OCI-LY7 (cell line): ENCODE results near the gene ELN. TPM values are rescaled to one million over a fixed set of nuclear protein-coding genes. Genes with fewer than 3 reads are reported as not detected.

Experiments
- BruUV-seq: library from RNA; stranded (reverse); fragments of 400-500 nt; replicated peaks from 2 replicates; lab custom pipeline; 2021; lab: Mats Ljungman, UMichigan
- CTCF ChIA-PET: fragments of 300-600 bp; sonication (Branson Sonifier 250); formaldehyde crosslinking; loops from one replicate; lab custom pipeline; 2022; ENCODE audit warnings: antibody characterized with exemption; ENCODE audit not compliant: unreplicated experiment; lab: Charles Lee
- POLR2A ChIA-PET: fragments of 300-600 bp; sonication (Branson Sonifier 250); formaldehyde crosslinking; loops from one replicate; lab custom pipeline; 2022; ENCODE audit warnings: antibody characterized with exemption; lab: Charles Lee
- DNase-seq: peaks from one replicate; pipeline ENCODE4 v3.0.0-alpha.2; 2015; ENCODE audit warnings: low spot score
- H2AFZ ChIP-seq: fragments of 200-600 bp; sonication (generic), shearing (Covaris generic); 2 replicates; pipeline ENCODE4 v1.6.1; 2014; ENCODE audit warnings: mild to moderate bottlenecking, antibody characterized with exemption, low read length, moderate library complexity
- H3K27ac ChIP-seq: fragments of 200-600 bp; sonication (generic); 2 replicates; pipeline ENCODE4 v1.5.1; 2014; ENCODE audit warnings: mixed run types, low read depth, mild to moderate bottlenecking, moderate library complexity, low read length, inconsistent platforms; ENCODE audit not compliant: poor library complexity, severe bottlenecking
- H3K36me3 ChIP-seq: fragments of 200-600 bp; sonication (generic); 2 replicates; pipeline ENCODE4 v1.6.1; 2014; ENCODE audit warnings: mild to moderate bottlenecking, antibody characterized with exemption, low read length, moderate library complexity, mixed read lengths; ENCODE audit not compliant: insufficient read depth
- H3K4me1 ChIP-seq: fragments of 200-600 bp; sonication (generic); 2 replicates; pipeline ENCODE4 v1.5.1; 2014; ENCODE audit warnings: mild to moderate bottlenecking, low read length; ENCODE audit not compliant: insufficient read depth, poor library complexity, severe bottlenecking
- H3K4me2 ChIP-seq: fragments of 200-600 bp; sonication (generic); 2 replicates; pipeline ENCODE4 v1.6.1; 2014; ENCODE audit warnings: mild to moderate bottlenecking, low read length
- H3K4me3 ChIP-seq: fragments of 200-600 bp; sonication (generic); 2 replicates; pipeline ENCODE4 v1.5.1; 2014; ENCODE audit warnings: mild to moderate bottlenecking, low read depth, low read length; ENCODE audit not compliant: poor library complexity, severe bottlenecking
- H3K79me2 ChIP-seq: fragments of 200-600 bp; sonication (generic); 2 replicates; pipeline ENCODE4 v1.6.1; 2016; ENCODE audit warnings: low read depth, mild to moderate bottlenecking, low read length, moderate library complexity, mixed read lengths; ENCODE audit not compliant: insufficient read depth
- H3K9me2 ChIP-seq: fragments of 200-600 bp; sonication (generic); 2 replicates; pipeline ENCODE4 v1.6.1; 2016; ENCODE audit warnings: mild to moderate bottlenecking, low read length, mixed read lengths; ENCODE audit not compliant: insufficient read depth
- H3K9me3 ChIP-seq: fragments of 200-600 bp; sonication (generic); 2 replicates; pipeline ENCODE4 v1.6.1; 2014; ENCODE audit warnings: mild to moderate bottlenecking, mixed run types, low read length, mixed read lengths
- H4K20me1 ChIP-seq: fragments of 200-600 bp; sonication (generic); 2 replicates; pipeline ENCODE4 v1.6.1; 2014; ENCODE audit warnings: mild to moderate bottlenecking, antibody characterized with exemption, low read length, moderate library complexity, mixed read lengths; ENCODE audit not compliant: insufficient read depth
- EZH2phosphoT487 ChIP-seq: fragments of 200-600 bp; sonication (generic); IDR thresholded peaks from 2 replicates; pipeline ENCODE4 v1.6.1; 2018; ENCODE audit warnings: low read depth, borderline replicate concordance, mild to moderate bottlenecking, mixed run types, antibody characterized with exemption, low read length, moderate library complexity, mixed read lengths
- intact Hi-C: fragments of 100-400 bp; cut with micrococcal nuclease; formaldehyde crosslinking; loops from one replicate; pipeline ENCODE4 v1.10.0; 2022; ENCODE audit not compliant: unreplicated experiment
- total RNA-seq, 2 experiments: library from RNA; depleted of rRNA in 1 of 2; stranded (reverse); fragments of >200 nt in 1 of 2; shearing (Covaris generic) in 1 of 2; gene quantifications; 2 replicates each; pipeline ENCODE4 v1.2.3, GENCODE V29; 2014 to 2022
- TF ChIP-seq, protein P1 (sequence below): fragments of 200-600 bp; sonication (generic); conservative IDR thresholded peaks from 2 replicates; pipeline ENCODE4 v1.5.1; 2014; ENCODE audit warnings: mild to moderate bottlenecking, antibody characterized with exemption, low read length, moderate library complexity, mixed read lengths

ELN gene
- total RNA-seq, 2 experiments from 2014 or later: not detected

DNA sequence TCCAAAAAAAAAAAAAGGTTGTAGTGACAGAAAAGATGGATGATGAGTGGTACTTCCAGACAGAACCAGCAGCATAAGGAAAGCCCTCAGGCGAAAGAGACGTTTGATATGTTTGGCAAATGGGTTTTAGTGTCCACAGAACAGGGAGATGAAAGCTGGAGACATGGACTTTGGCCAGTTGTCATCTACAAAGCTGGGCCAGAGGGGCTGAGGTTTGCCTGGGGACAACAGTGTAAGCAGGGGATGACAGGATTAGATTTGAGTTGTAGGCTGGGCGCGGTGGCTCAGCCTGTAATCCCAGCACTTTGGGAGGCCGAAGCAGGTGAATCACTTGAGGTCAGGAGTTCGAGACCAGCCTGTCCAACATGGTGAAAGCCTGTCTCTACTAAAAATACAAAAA is 47.8 kb upstream of the ELN start:
- no peak for DNase-seq
- Histone ChIP-seq H3K4me3 (no peak overlapping the region), H3K4me1 (no peaks in the 10 kb centered on the region), H4K20me1 (no peaks in the 10 kb centered on the region), H3K79me2 (no peaks in the 10 kb centered on the region), H3K9me3 (no peaks in the 10 kb centered on the region), H3K4me2 (no peak overlapping the region), H2AFZ (no peak overlapping the region), H3K9me2 (no peaks in the 10 kb centered on the region), H3K36me3 (no peaks in the 10 kb centered on the region), H3K27ac (no peak overlapping the region)
- TF ChIP-seq, protein P1, sequence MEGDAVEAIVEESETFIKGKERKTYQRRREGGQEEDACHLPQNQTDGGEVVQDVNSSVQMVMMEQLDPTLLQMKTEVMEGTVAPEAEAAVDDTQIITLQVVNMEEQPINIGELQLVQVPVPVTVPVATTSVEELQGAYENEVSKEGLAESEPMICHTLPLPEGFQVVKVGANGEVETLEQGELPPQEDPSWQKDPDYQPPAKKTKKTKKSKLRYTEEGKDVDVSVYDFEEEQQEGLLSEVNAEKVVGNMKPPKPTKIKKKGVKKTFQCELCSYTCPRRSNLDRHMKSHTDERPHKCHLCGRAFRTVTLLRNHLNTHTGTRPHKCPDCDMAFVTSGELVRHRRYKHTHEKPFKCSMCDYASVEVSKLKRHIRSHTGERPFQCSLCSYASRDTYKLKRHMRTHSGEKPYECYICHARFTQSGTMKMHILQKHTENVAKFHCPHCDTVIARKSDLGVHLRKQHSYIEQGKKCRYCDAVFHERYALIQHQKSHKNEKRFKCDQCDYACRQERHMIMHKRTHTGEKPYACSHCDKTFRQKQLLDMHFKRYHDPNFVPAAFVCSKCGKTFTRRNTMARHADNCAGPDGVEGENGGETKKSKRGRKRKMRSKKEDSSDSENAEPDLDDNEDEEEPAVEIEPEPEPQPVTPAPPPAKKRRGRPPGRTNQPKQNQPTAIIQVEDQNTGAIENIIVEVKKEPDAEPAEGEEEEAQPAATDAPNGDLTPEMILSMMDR: no peak
- TF ChIP-seq EZH2phosphoT487: no peak
- no TSS peak for BruUV-seq
- intact Hi-C loops: no loop called here
- ChIA-PET POLR2A (interaction anchor here (1.6 kb wide), 1 partner anchor 20 kb away, joined by 3 read pairs; no protein-coding TSS in a partner anchor), CTCF (no interaction called here)

- Histone ChIP-seq H3K9me3 (no peaks in the 10 kb centered on the region), H3K4me1 (no peaks in the 10 kb centered on the region), H3K4me3 (no peak overlapping the region), H3K9me2 (no peaks in the 10 kb centered on the region), H3K4me2 (no peak overlapping the region), H3K27ac (no peak overlapping the region), H2AFZ (no peak overlapping the region), H3K36me3 (no peaks in the 10 kb centered on the region), H4K20me1 (no peaks in the 10 kb centered on the region), H3K79me2 (no peaks in the 10 kb centered on the region)
- no TSS peak for BruUV-seq
- no peak for DNase-seq
- CTCF ChIA-PET: no interaction called here
- POLR2A ChIA-PET: interaction anchor here (0.7 kb wide), 2 partner anchors 309 to 385 kb away, joined by 3 to 4 read pairs; no protein-coding TSS in a partner anchor
- intact Hi-C loops: no loop called here
- TF ChIP-seq, protein P1: no peak
- no peak for TF ChIP-seq EZH2phosphoT487
These were observed 46.0 kb upstream of the ELN start for GRCh38 chr7:73981933-73982332.

- H3K9me2 ChIP-seq: no peaks in the 10 kb centered on the region
These were observed 44.4 kb upstream of the ELN start for GRCh38 chr7:73983437-73984164.

More at GRCh38 chr7:73983437-73984164, 44.4 kb upstream of the ELN start:
- no peaks in the 10 kb centered on the region for H4K20me1 ChIP-seq
- no peak overlapping the region for H3K4me2 ChIP-seq
- no peak overlapping the region for H3K27ac ChIP-seq
- no peaks in the 10 kb centered on the region for H3K9me3 ChIP-seq
- POLR2A ChIA-PET: interaction anchor here (0.6 to 0.7 kb wide), 2 partner anchors 35 to 40 kb away, joined by 3 read pairs; no protein-coding TSS in a partner anchor
- H3K79me2 ChIP-seq: no peaks in the 10 kb centered on the region
- no peaks in the 10 kb centered on the region for H3K36me3 ChIP-seq
- no peak overlapping the region for H2AFZ ChIP-seq
- H3K4me3 ChIP-seq: no peak overlapping the region
- no peak for TF ChIP-seq EZH2phosphoT487
- TF ChIP-seq, protein P1: no peak
- CTCF ChIA-PET: no interaction called here
- no TSS peak for BruUV-seq
- DNase-seq: no peak
- intact Hi-C loops: no loop called here
- no peaks in the 10 kb centered on the region for H3K4me1 ChIP-seq
